ENCODE data around the gene RNF113B.

The RNF113B gene

GRCh38 chr13:98176777-98177608 lies at the start of gene RNF113B:
RNF113B (minus strand) TSS chr13:98177269; CDS start chr13:98177236, 33 bp downstream.
- no peak for DNase-seq (ENCODE audit: low read depth)

- no peak for DNase-seq (ENCODE audit: low read depth)
Observed at GRCh38 chr13:98226496-98226895, 49.4 kb upstream of the RNF113B start.

- DNase-seq (ENCODE audit: low read depth): no peak
Observed at GRCh38 chr13:98225036-98225940, 48.2 kb upstream of the RNF113B start.

- DNase-seq (ENCODE audit: low read depth): no peak
Observed at GRCh38 chr13:98224557-98224956, 47.5 kb upstream of the RNF113B start.

- no peak for DNase-seq (ENCODE audit: low read depth)
Observed at GRCh38 chr13:98223741-98224140, 46.7 kb upstream of the RNF113B start.

- DNase-seq (ENCODE audit: low read depth): no peak
Observed at GRCh38 chr13:98222816-98223215, 45.7 kb upstream of the RNF113B start.

GRCh38 chr13:98222081-98222554 lies 45.0 kb upstream of the RNF113B start:
- no peak for DNase-seq (ENCODE audit: low read depth)

- DNase-seq (ENCODE audit: low read depth): no peak
Observed at GRCh38 chr13:98221234-98221633, 44.2 kb upstream of the RNF113B start.

- DNase-seq (ENCODE audit: low read depth): no peak
Observed at GRCh38 chr13:98220271-98220791, 43.3 kb upstream of the RNF113B start.

GRCh38 chr13:98219685-98220084 lies 42.6 kb upstream of the RNF113B start:
- no peak for DNase-seq (ENCODE audit: low read depth)

GRCh38 chr13:98217597-98217996 lies 40.5 kb upstream of the RNF113B start:
- DNase-seq (ENCODE audit: low read depth): no peak

GRCh38 chr13:98216711-98217285 lies 39.7 kb upstream of the RNF113B start:
- no peak for DNase-seq (ENCODE audit: low read depth)

- DNase-seq (ENCODE audit: low read depth): peak; percentile 69
Observed at GRCh38 chr13:98216135-98216565, 39.1 kb upstream of the RNF113B start.

- no peak for DNase-seq (ENCODE audit: low read depth)
Observed at GRCh38 chr13:98215508-98215907, 38.4 kb upstream of the RNF113B start.

GRCh38 chr13:98214707-98215106 lies 37.6 kb upstream of the RNF113B start:
- no peak for DNase-seq (ENCODE audit: low read depth)

- no peak for DNase-seq (ENCODE audit: low read depth)
Observed at GRCh38 chr13:98214008-98214643, 37.1 kb upstream of the RNF113B start.

- no peak for DNase-seq (ENCODE audit: low read depth)
Observed at GRCh38 chr13:98213354-98213753, 36.3 kb upstream of the RNF113B start.

GRCh38 chr13:98212763-98213162 lies 35.7 kb upstream of the RNF113B start:
- no peak for DNase-seq (ENCODE audit: low read depth)

GRCh38 chr13:98208606-98209005 lies 31.5 kb upstream of the RNF113B start:
- DNase-seq (ENCODE audit: low read depth): no peak

GRCh38 chr13:98207416-98207815 lies 30.3 kb upstream of the RNF113B start:
- DNase-seq (ENCODE audit: low read depth): no peak

GRCh38 chr13:98206946-98207345 lies 29.9 kb upstream of the RNF113B start:
- DNase-seq (ENCODE audit: low read depth): peak; percentile 93

- DNase-seq (ENCODE audit: low read depth): no peak
Observed at GRCh38 chr13:98204546-98204945, 27.5 kb upstream of the RNF113B start.
